Loucy (cell line): ENCODE measurements around the gene RO60.
"Not testable (repeated sequence)": the region's sequence is repeated elsewhere in the genome, so short reads cannot be mapped to it uniquely, and the experiment has no call there.

Source experiments
- H2AFZ ChIP-seq: fragments of 200-600 bp; sonication (generic); 2 replicates; pipeline ENCODE4 v1.6.0; 2016; ENCODE audit warnings: antibody characterized with exemption, mild to moderate bottlenecking, low read length, moderate library complexity
- H3F3A ChIP-seq: fragments of 200-600 bp; 2 replicates; pipeline ENCODE4 v1.6.0; 2016; ENCODE audit warnings: antibody characterized with exemption, low read depth, mild to moderate bottlenecking
- H3K27me3 ChIP-seq: fragments of 200-600 bp; sonication (generic); 2 replicates; pipeline ENCODE4 v1.6.1; 2014; ENCODE audit warnings: low read length, mild to moderate bottlenecking; ENCODE audit not compliant: insufficient read depth, poor library complexity, severe bottlenecking
- H3K36me3 ChIP-seq: fragments of 200-600 bp; sonication (generic); 2 replicates; pipeline ENCODE4 v1.6.1; 2016; ENCODE audit warnings: low read length; ENCODE audit not compliant: insufficient read depth
- H3K4me1 ChIP-seq: fragments of 200-600 bp; sonication (generic); 2 replicates; pipeline ENCODE4 v1.5.1; 2014; ENCODE audit warnings: low read length, mild to moderate bottlenecking; ENCODE audit not compliant: insufficient read depth, poor library complexity, severe bottlenecking
- H3K4me2 ChIP-seq: fragments of 200-600 bp; sonication (generic); 2 replicates; pipeline ENCODE4 v1.6.0; 2014; ENCODE audit warnings: antibody characterized with exemption, low read length, low read depth, mild to moderate bottlenecking; ENCODE audit not compliant: poor library complexity, severe bottlenecking
- H3K4me3 ChIP-seq: fragments of 200-600 bp; sonication (generic); 2 replicates; pipeline ENCODE4 v1.5.1; 2014; ENCODE audit warnings: low read length, mild to moderate bottlenecking, mixed read lengths; ENCODE audit not compliant: poor library complexity, severe bottlenecking
- H3K79me2 ChIP-seq: fragments of 200-600 bp; sonication (generic); 2 replicates; pipeline ENCODE4 v1.6.1; 2014; ENCODE audit warnings: low read length; ENCODE audit not compliant: insufficient read depth
- H3K9ac ChIP-seq: fragments of 200-600 bp; sonication (generic); 2 replicates; pipeline ENCODE4 v1.6.0; 2014; ENCODE audit warnings: mild to moderate bottlenecking, low read depth, low read length, moderate library complexity; ENCODE audit not compliant: poor library complexity, severe bottlenecking
- H3K9me2 ChIP-seq: fragments of 200-600 bp; sonication (generic); replicated peaks from 2 replicates; pipeline ENCODE4 v1.6.1; 2016; ENCODE audit warnings: low read depth, low read length, mixed read lengths
- H3K9me3 ChIP-seq: fragments of 200-600 bp; sonication (generic); 2 replicates; pipeline ENCODE4 v1.6.1; 2014; ENCODE audit warnings: mild to moderate bottlenecking, antibody characterized with exemption, low read length, low read depth; ENCODE audit not compliant: insufficient read depth
- H4K20me1 ChIP-seq: fragments of 200-600 bp; sonication (generic); 2 replicates; pipeline ENCODE4 v1.6.0; 2014; ENCODE audit warnings: antibody characterized with exemption, low read length, mild to moderate bottlenecking; ENCODE audit not compliant: insufficient read depth, poor library complexity, severe bottlenecking
- CTCF ChIP-seq: fragments of 200-600 bp; sonication (generic); conservative IDR thresholded peaks from 2 replicates; pipeline ENCODE4 v1.5.1; 2014; ENCODE audit warnings: mild to moderate bottlenecking, antibody characterized with exemption, low read length
- EZH2phosphoT487 ChIP-seq: fragments of 200-600 bp; IDR thresholded peaks from 2 replicates; pipeline ENCODE4 v1.6.1; 2018; ENCODE audit warnings: antibody characterized with exemption, mild to moderate bottlenecking, moderate library complexity, borderline replicate concordance

Gene RO60

GRCh38 chr1:193031431-193031830 lies 28.0 kb upstream of the RO60 start:
- Histone ChIP-seq H3K36me3 (peaks cover 9% of the 10 kb centered on the region; the same call in 1 of the 2 replicates), H3K4me2 (no peak overlapping the region), H4K20me1 (peaks cover 13% of the 10 kb centered on the region), H3K4me3 (no peak overlapping the region), H3K27me3 (no peaks in the 10 kb centered on the region), H3K9ac (no peak overlapping the region), H3K79me2 (peaks cover 51% of the 10 kb centered on the region), H3K9me3 (no peaks in the 10 kb centered on the region), H3K9me2 (no peaks in the 10 kb centered on the region), H3F3A (no peaks in the 10 kb centered on the region), H3K4me1 (no peaks in the 10 kb centered on the region), H2AFZ (no peak overlapping the region)
- TF ChIP-seq EZH2phosphoT487 (no peak), CTCF (peak; percentile 61)

GRCh38 chr1:193032643-193033427 lies 26.6 kb upstream of the RO60 start:
- not testable (repeated sequence) for H3K9ac ChIP-seq, H3K9me3 ChIP-seq, H3K27me3 ChIP-seq, H3K4me3 ChIP-seq, H3K4me2 ChIP-seq, H3K9me2 ChIP-seq, H3K36me3 ChIP-seq, H3F3A ChIP-seq, H3K4me1 ChIP-seq, H2AFZ ChIP-seq
- H4K20me1 ChIP-seq: peaks cover 13% of the 10 kb centered on the region
- peaks cover 65% of the 10 kb centered on the region for H3K79me2 ChIP-seq

GRCh38 chr1:193033610-193034009 lies 25.8 kb upstream of the RO60 start:
- Histone ChIP-seq H3K4me3 (no peak overlapping the region), H3K4me1 (no peaks in the 10 kb centered on the region), H3K9me3 (no peaks in the 10 kb centered on the region), H3K79me2 (peaks cover 69% of the 10 kb centered on the region), H4K20me1 (peaks cover 13% of the 10 kb centered on the region), H3K36me3 (no peaks in the 10 kb centered on the region), H2AFZ (no peak overlapping the region), H3K9ac (no peak overlapping the region), H3K4me2 (no peak overlapping the region), H3F3A (no peaks in the 10 kb centered on the region), H3K27me3 (no peaks in the 10 kb centered on the region), H3K9me2 (no peaks in the 10 kb centered on the region)
- TF ChIP-seq CTCF (no peak), EZH2phosphoT487 (no peak)
